H1 (cell line): ENCODE data around the gene TOMM34.

Source experiments
- EZH2 ChIP-seq: fragments of 200-600 bp; sonication (generic); IDR thresholded peaks from 2 replicates; pipeline ENCODE4 v1.7.1; 2012; ENCODE audit warnings: low read depth, mild to moderate bottlenecking, moderate library complexity, low read length, inconsistent platforms; ENCODE audit not compliant: severe bottlenecking
- HDAC6 ChIP-seq: IDR thresholded peaks from one replicate; pipeline ENCODE4 v1.7.1; 2012; ENCODE audit warnings: low read depth, mild to moderate bottlenecking, inconsistent platforms, low read length, moderate library complexity
- POLR2AphosphoS5 ChIP-seq: IDR thresholded peaks from 2 replicates; pipeline ENCODE4 v1.6.1; 2011; ENCODE audit warnings: low read depth, low read length
- TF ChIP-seq, protein P1 (sequence below), 3 experiments: IDR thresholded peaks; 1 replicate in 2 of 3; 2 replicates in 1 of 3; pipeline versions ENCODE4 v1.5.1 to v1.6.1; 2011; ENCODE audit warnings: low read length in 3 of 3, mild to moderate bottlenecking in 3 of 3, inconsistent platforms in 2 of 3, low read depth in 1 of 3, moderate library complexity in 1 of 3; ENCODE audit not compliant: insufficient read depth in 1 of 3; ENCODE audit errors: control extremely low read depth in 1 of 3

DNA sequence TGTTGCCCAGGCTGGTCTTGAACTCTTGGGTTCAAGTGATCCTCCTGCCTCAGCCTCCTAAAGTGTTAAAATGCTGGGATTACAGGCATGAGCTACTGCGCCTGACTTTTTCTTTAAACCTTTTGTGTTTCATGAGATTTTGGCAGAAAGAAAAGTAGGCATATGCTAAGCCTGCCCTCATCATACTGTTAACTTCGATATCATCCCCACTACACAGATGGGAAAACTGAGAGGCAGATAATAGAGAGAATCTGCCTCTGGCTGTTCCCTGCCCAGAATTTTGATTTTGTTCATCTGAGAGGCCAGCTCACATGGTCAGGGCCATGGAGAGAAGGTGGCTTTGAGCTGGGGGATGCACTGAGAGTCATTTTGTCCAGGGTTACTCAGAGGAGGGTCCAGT is 42.8 kb downstream of the TOMM34 start:
- no peak for TF ChIP-seq HDAC6
- TF ChIP-seq, protein P1, sequence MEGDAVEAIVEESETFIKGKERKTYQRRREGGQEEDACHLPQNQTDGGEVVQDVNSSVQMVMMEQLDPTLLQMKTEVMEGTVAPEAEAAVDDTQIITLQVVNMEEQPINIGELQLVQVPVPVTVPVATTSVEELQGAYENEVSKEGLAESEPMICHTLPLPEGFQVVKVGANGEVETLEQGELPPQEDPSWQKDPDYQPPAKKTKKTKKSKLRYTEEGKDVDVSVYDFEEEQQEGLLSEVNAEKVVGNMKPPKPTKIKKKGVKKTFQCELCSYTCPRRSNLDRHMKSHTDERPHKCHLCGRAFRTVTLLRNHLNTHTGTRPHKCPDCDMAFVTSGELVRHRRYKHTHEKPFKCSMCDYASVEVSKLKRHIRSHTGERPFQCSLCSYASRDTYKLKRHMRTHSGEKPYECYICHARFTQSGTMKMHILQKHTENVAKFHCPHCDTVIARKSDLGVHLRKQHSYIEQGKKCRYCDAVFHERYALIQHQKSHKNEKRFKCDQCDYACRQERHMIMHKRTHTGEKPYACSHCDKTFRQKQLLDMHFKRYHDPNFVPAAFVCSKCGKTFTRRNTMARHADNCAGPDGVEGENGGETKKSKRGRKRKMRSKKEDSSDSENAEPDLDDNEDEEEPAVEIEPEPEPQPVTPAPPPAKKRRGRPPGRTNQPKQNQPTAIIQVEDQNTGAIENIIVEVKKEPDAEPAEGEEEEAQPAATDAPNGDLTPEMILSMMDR (IDR thresholded peaks at IDR 0.05; ENCODE audit: control extremely low read depth in 1 of 3, insufficient read depth in 1 of 3, low read depth in 1 of 3, low read length in 3 of 3) = no peak
- TF ChIP-seq POLR2AphosphoS5 = no peak
- no peak for TF ChIP-seq EZH2
